H1 (cell line): ENCODE results near the gene RNF13. TPM values are rescaled to one million over a fixed set of nuclear protein-coding genes. Genes with fewer than 3 reads are reported as not detected.

Source experiments
- CTCF ChIA-PET: fragments of 300-600 bp; sonication (Branson Sonifier 250); formaldehyde crosslinking; loops from one replicate; lab custom pipeline; 2021; ENCODE audit not compliant: partially characterized antibody; lab: Charles Lee
- POLR2A ChIA-PET: fragments of 300-600 bp; sonication (Branson Sonifier 250); formaldehyde crosslinking; loops from one replicate; lab custom pipeline; 2021; ENCODE audit warnings: inconsistent platforms; ENCODE audit not compliant: partially characterized antibody; lab: Charles Lee
- DNase-seq, 2 experiments: peaks; one replicate each; pipeline versions ENCODE4 v3.0.0 to v3.0.0-alpha.2; 2010 to 2022; ENCODE audit warnings: low spot score in 2 of 2, low read depth in 1 of 2, mixed read lengths in 1 of 2
- FAIRE-seq: peaks from 2 replicates; lab custom pipeline; 2011; peaks lifted over from hg19 to GRCh38; lab: Jason Lieb, UNC
- H2AFZ ChIP-seq: 2 replicates; pipeline ENCODE4 v1.8.1; 2012; ENCODE audit warnings: low read length, inconsistent platforms
- H2AK5ac ChIP-seq: 2 replicates; pipeline ENCODE4 v1.6.1; 2013; ENCODE audit warnings: low read depth, low read length
- H2BK120ac ChIP-seq: replicated peaks from 2 replicates; pipeline ENCODE3; 2013; ENCODE audit warnings: low read depth, low read length, inconsistent platforms
- H2BK12ac ChIP-seq: 2 replicates; pipeline ENCODE4 v1.6.1; 2013; ENCODE audit warnings: low read depth, low read length
- H2BK15ac ChIP-seq: 2 replicates; pipeline ENCODE4 v1.6.1; 2013; ENCODE audit warnings: low read length
- H2BK20ac ChIP-seq: 2 replicates; pipeline ENCODE4 v1.6.1; 2013; ENCODE audit warnings: low read length
- H2BK5ac ChIP-seq: 2 replicates; pipeline ENCODE4 v1.6.1; 2013; ENCODE audit warnings: low read depth, low read length
- H3K14ac ChIP-seq: 2 replicates; pipeline ENCODE4 v1.6.1; 2013; ENCODE audit warnings: inconsistent platforms; ENCODE audit not compliant: insufficient read length
- H3K18ac ChIP-seq: 2 replicates; pipeline ENCODE4 v1.6.1; 2013; ENCODE audit warnings: low read length; ENCODE audit errors: extremely low read depth
- H3K23ac ChIP-seq: 2 replicates; pipeline ENCODE4 v1.6.1; 2013; ENCODE audit warnings: inconsistent platforms; ENCODE audit not compliant: insufficient read length
- H3K23me2 ChIP-seq: 2 replicates; pipeline ENCODE4 v1.6.1; 2013; ENCODE audit warnings: low read depth, low read length
- H3K27ac ChIP-seq: 2 replicates; pipeline ENCODE4 v1.6.1; 2011; ENCODE audit warnings: low read depth, low read length, inconsistent platforms
- H3K27me3 ChIP-seq, 4 experiments: replicated peaks in 1 of 4; 1 replicate in 1 of 4; 2 replicates in 3 of 4; pipeline versions ENCODE4 v1.6.1 to v1.8.1; 2011 to 2013; ENCODE audit warnings: low read length in 3 of 4, mild to moderate bottlenecking in 3 of 4, inconsistent platforms in 2 of 4, mixed read lengths in 2 of 4, moderate library complexity in 1 of 4; ENCODE audit not compliant: control insufficient read depth in 3 of 4, insufficient read depth in 3 of 4; ENCODE audit errors: extremely low read depth in 1 of 4
- H3K36me3 ChIP-seq, 4 experiments: 2 replicates each; pipeline versions ENCODE4 v1.6.1 to v1.8.1; 2011 to 2013; ENCODE audit warnings: mild to moderate bottlenecking in 4 of 4, low read length in 3 of 4, moderate library complexity in 2 of 4, control low read depth in 1 of 4, inconsistent platforms in 1 of 4; ENCODE audit not compliant: insufficient read depth in 4 of 4, control insufficient read depth in 2 of 4
- H3K4ac ChIP-seq: replicated peaks from 2 replicates; pipeline ENCODE3; 2013; ENCODE audit warnings: low read length, low read depth, mixed read lengths, inconsistent platforms; ENCODE audit not compliant: insufficient read length
- H3K4me1 ChIP-seq, 4 experiments: replicated peaks in 1 of 4; 1 replicate in 1 of 4; 2 replicates in 3 of 4; pipeline versions ENCODE4 v1.6.1 to v1.8.1; 2011 to 2013; ENCODE audit warnings: low read length in 3 of 4, inconsistent platforms in 2 of 4, mixed read lengths in 1 of 4; ENCODE audit not compliant: insufficient read depth in 4 of 4, control insufficient read depth in 3 of 4
- H3K4me2 ChIP-seq, 2 experiments: 2 replicates each; pipeline versions ENCODE4 v1.6.1 to v1.8.1; 2011 to 2013; ENCODE audit warnings: low read depth in 2 of 2, low read length in 2 of 2, control low read depth in 1 of 2, inconsistent platforms in 1 of 2, mild to moderate bottlenecking in 1 of 2; ENCODE audit not compliant: insufficient read depth in 1 of 2
- H3K4me3 ChIP-seq, 4 experiments: fragments of 200-600, 300-600 bp in 1 of 4; sonication (generic), shearing (Covaris generic), sonication (Bioruptor Twin) in 1 of 4; 2 replicates each; pipeline versions ENCODE4 v1.5.1 to v1.8.1; 2011 to 2016; ENCODE audit warnings: low read length in 4 of 4, low read depth in 3 of 4, control low read depth in 2 of 4, inconsistent platforms in 2 of 4, mild to moderate bottlenecking in 2 of 4, mixed read lengths in 1 of 4, moderate library complexity in 1 of 4; ENCODE audit not compliant: insufficient read depth in 2 of 4; ENCODE audit errors: extremely low read depth in 1 of 4
- H3K56ac ChIP-seq: replicated peaks from 2 replicates; pipeline ENCODE3; 2013; ENCODE audit warnings: low read depth, mild to moderate bottlenecking, mixed read lengths, low read length, inconsistent platforms; ENCODE audit not compliant: insufficient read length
- H3K79me1 ChIP-seq: 2 replicates; pipeline ENCODE4 v1.6.1; 2013; ENCODE audit warnings: low read depth, low read length, control low read depth
- H3K79me2 ChIP-seq, 2 experiments: 2 replicates each; pipeline versions ENCODE4 v1.6.1 to v1.8.1; 2012 to 2013; ENCODE audit warnings: low read length in 2 of 2, mild to moderate bottlenecking in 2 of 2, inconsistent platforms in 1 of 2; ENCODE audit not compliant: insufficient read depth in 2 of 2, control insufficient read depth in 1 of 2
- H3K9ac ChIP-seq, 4 experiments: replicated peaks in 1 of 4; 1 replicate in 1 of 4; 2 replicates in 3 of 4; pipeline versions ENCODE4 v1.6.1 to v1.8.1; 2011 to 2013; ENCODE audit warnings: low read depth in 3 of 4, low read length in 3 of 4, control low read depth in 2 of 4, mild to moderate bottlenecking in 2 of 4, moderate library complexity in 2 of 4, inconsistent platforms in 1 of 4; ENCODE audit errors: extremely low read depth in 1 of 4
- H3K9me3 ChIP-seq, 2 experiments: 2 replicates each; pipeline versions ENCODE4 v1.6.1 to v1.8.1; 2012 to 2013; ENCODE audit warnings: mild to moderate bottlenecking in 2 of 2, moderate library complexity in 2 of 2, control low read depth in 1 of 2, inconsistent platforms in 1 of 2, low read depth in 1 of 2, low read length in 1 of 2, mixed read lengths in 1 of 2; ENCODE audit not compliant: insufficient read depth in 2 of 2
- H4K20me1 ChIP-seq, 2 experiments: replicated peaks in 1 of 2; 2 replicates each; pipeline versions ENCODE3 to v1.8.1; 2011 to 2013; ENCODE audit warnings: inconsistent platforms in 2 of 2, low read length in 2 of 2, mild to moderate bottlenecking in 1 of 2; ENCODE audit not compliant: insufficient read depth in 2 of 2, control insufficient read depth in 1 of 2
- H4K5ac ChIP-seq: 2 replicates; pipeline ENCODE4 v1.6.1; 2013; ENCODE audit warnings: low read length, low read depth, mixed read lengths, inconsistent platforms; ENCODE audit not compliant: insufficient read length
- H4K8ac ChIP-seq: 2 replicates; pipeline ENCODE4 v1.8.0; 2013; ENCODE audit warnings: mild to moderate bottlenecking, moderate library complexity, low read length, inconsistent platforms; ENCODE audit not compliant: insufficient read depth; ENCODE audit errors: extremely low read depth
- H4K91ac ChIP-seq: replicated peaks from 2 replicates; pipeline ENCODE3; 2013; ENCODE audit warnings: low read length, mixed read lengths, inconsistent platforms; ENCODE audit not compliant: insufficient read length
- CHD1 ChIP-seq: IDR thresholded peaks from 2 replicates; pipeline ENCODE4 v1.6.1; 2012; ENCODE audit warnings: low read depth, low read length, improper control_type of control experiment
- CREB1 ChIP-seq: IDR thresholded peaks from 2 replicates; pipeline ENCODE4 v1.6.1; 2012; ENCODE audit warnings: inconsistent platforms
- EGR1 ChIP-seq: IDR thresholded peaks from 2 replicates; pipeline ENCODE4 v1.6.1; 2011; ENCODE audit warnings: low read depth, low read length, borderline replicate concordance
- NRF1 ChIP-seq: IDR thresholded peaks from 2 replicates; pipeline ENCODE4 v1.6.1; 2011; ENCODE audit warnings: mild to moderate bottlenecking, low read depth, low read length, improper control_type of control experiment
- POU5F1 ChIP-seq: IDR thresholded peaks from 2 replicates; pipeline ENCODE4 v1.6.1; 2011; ENCODE audit warnings: low read depth, mild to moderate bottlenecking, low read length, moderate library complexity
- WGBS, 2 experiments: shearing (Covaris generic) in 1 of 2; methylation state at CpG; one replicate each; pipeline versions ENCODE4 v1.1.6 to v1.1.7; 2013 to 2015; ENCODE audit warnings: low lambda C conversion rate in 2 of 2, mixed read lengths in 2 of 2, inconsistent platforms in 1 of 2, low coverage in 1 of 2, missing lambda C conversion rate in 1 of 2; ENCODE audit not compliant: insufficient replicate concordance in 2 of 2, insufficient coverage in 1 of 2, insufficient read length in 1 of 2; ENCODE audit errors: extremely low coverage in 1 of 2, missing lambda C conversion rate in 1 of 2; 5-methylcytosine and 5-hydroxymethylcytosine counted together
- polyA plus RNA-seq, 7 experiments: library from polyadenylated mRNA; depleted of rRNA in 3 of 7; stranded (reverse) in 5 of 7; unstranded in 2 of 7; fragments of >200 nt in 5 of 7; fragments of 200-250 nt in 2 of 7; gene quantifications; 1 replicate in 5 of 7; 2 replicates in 1 of 7; 4 replicates in 1 of 7; pipeline versions ENCODE4 v1.2.1 to v1.2.3, GENCODE V29; 2011 to 2013; ENCODE audit warnings: missing spikeins in 2 of 7, mixed read lengths in 2 of 7
- total RNA-seq: library from RNA; stranded (reverse); fragmentation: NEBNext Ultra II Directional; extraction: Animal tissue kit (Norgen Biotek cat#: 25700); gene quantifications from 2 replicates; pipeline ENCODE4 v1.2.1, GENCODE V29; 2021
- TF ChIP-seq, protein P1 (sequence below): IDR thresholded peaks from 2 replicates; pipeline ENCODE4 v1.6.1; 2011; ENCODE audit warnings: low read length, improper control_type of control experiment

Gene RNF13
- total and polyA plus RNA-seq, 2 of the 8 experiments (the other 6 are each of a cell fraction or from before 2014, with no cell fraction given) = 19.4 to 35.4 TPM

DNA sequence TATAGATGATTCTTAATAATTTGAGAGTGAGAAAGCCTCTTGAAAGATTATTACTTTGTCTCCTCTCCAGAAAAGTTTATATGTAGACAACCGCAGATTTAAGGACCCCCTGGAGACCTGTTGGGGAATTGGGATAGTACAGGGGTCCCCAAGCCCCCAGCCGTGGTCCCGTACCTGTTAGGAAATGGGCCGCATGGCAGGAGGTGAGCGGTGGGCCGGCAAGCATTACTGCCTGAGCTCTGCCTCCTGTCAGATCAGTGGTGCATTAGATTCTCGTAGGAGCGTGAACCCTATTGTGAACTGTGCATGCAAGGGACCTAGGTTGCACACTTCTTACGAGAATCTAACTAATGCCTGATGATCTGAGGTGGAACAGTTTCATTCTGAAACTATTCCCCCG, 79.4 kb downstream of the RNF13 start:
- Histone ChIP-seq H3K36me3 (peaks cover 0 to 3% (median 0%) of the 10 kb centered on the region in 4 experiments; a peak in 1 of 8 replicates), H3K79me1 (no peaks in the 10 kb centered on the region), H2BK120ac (no peak overlapping the region), H2AFZ (no peak overlapping the region), H2BK5ac (no peak overlapping the region), H3K27ac (no peak overlapping the region; the same call in 1 of the 2 replicates), H2AK5ac (no peak overlapping the region), H2BK15ac (no peak overlapping the region), H3K4me1 (0 out of 7 replicates have a peak, but pooled peaks cover 0 to 2% (median 0%) of the 10 kb centered on the region in 4 experiments), H3K14ac (no peak overlapping the region), H3K56ac (no peak overlapping the region), H4K5ac (no peak overlapping the region), H3K9ac (no peak overlapping the region), H3K4ac (no peak overlapping the region), H2BK20ac (no peak overlapping the region), H2BK12ac (no peak overlapping the region), H3K27me3 (no peaks in the 10 kb centered on the region), H4K91ac (no peak overlapping the region), H3K23ac (no peak overlapping the region), H3K4me3 (no peak overlapping the region), H4K8ac (no peak overlapping the region), H3K4me2 (no peak overlapping the region), H3K18ac (no peak overlapping the region), H3K23me2 (no peaks in the 10 kb centered on the region), H4K20me1 (no peaks in the 10 kb centered on the region), H3K9me3 (no peaks in the 10 kb centered on the region), H3K79me2 (no peaks in the 10 kb centered on the region)
- DNase-seq = no peak
- 98% methylated on average over 10 of the region's 10 CpGs; no CpG with 5 or more reads in 1 of the 2 experiments for WGBS, 2 experiments
- FAIRE-seq = no peak
- ChIA-PET CTCF (interaction anchor here (0.8 to 1.8 kb wide), 2 partner anchors 9 to 12 kb away, joined by 3 to 8 read pairs; no protein-coding TSS in a partner anchor), POLR2A (no interaction called here)
- TF ChIP-seq EGR1 = no peak
- no peak for TF ChIP-seq CHD1
- TF ChIP-seq, protein P1, sequence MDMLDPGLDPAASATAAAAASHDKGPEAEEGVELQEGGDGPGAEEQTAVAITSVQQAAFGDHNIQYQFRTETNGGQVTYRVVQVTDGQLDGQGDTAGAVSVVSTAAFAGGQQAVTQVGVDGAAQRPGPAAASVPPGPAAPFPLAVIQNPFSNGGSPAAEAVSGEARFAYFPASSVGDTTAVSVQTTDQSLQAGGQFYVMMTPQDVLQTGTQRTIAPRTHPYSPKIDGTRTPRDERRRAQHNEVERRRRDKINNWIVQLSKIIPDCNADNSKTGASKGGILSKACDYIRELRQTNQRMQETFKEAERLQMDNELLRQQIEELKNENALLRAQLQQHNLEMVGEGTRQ = no peak
- no peak for TF ChIP-seq CREB1
- no peak for TF ChIP-seq NRF1
- TF ChIP-seq POU5F1 = no peak
